Glomerular endothelial cell (primary cell): ENCODE data around the gene MZT2A. TPM values are rescaled to one million over a fixed set of nuclear protein-coding genes. Genes with fewer than 3 reads are reported as not detected.
"Not testable (repeated sequence)": the region's sequence is repeated elsewhere in the genome, so short reads cannot be mapped to it uniquely, and the experiment has no call there.

Experiments used
- DNase-seq: peaks from one replicate; pipeline ENCODE4 v3.0.0-alpha.2; 2011; ENCODE audit warnings: low read depth, low spot score; ENCODE audit errors: extremely low read depth
- total RNA-seq: library from RNA; depleted of rRNA; stranded (reverse); fragments of >200 nt; gene quantifications from 2 replicates; pipeline ENCODE4 v1.2.3, GENCODE V29; 2015

Gene MZT2A
- total RNA-seq, 1 donor from 2014 or later: 173 TPM

DNA sequence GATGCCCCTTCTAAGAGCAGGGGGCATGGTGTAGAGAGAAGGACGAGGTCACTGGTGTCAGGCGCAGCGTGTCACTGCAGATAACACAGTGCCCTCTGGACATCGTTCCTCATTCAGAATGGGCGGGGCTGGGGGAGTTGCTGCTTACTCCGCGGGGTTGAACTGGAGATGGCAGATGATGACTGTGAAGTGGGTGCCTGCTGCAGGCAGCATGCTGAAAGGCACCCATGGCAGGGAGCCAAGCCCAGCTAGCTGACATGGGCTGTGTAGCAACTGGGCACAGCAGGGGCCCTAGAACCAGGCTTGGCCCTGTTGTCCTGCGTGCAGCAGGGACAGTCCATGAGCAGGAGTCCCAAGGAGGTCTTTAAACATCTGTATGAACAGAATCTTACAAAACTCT is 20.6 kb downstream of the MZT2A start:
- DNase-seq: not testable (repeated sequence)

DNA sequence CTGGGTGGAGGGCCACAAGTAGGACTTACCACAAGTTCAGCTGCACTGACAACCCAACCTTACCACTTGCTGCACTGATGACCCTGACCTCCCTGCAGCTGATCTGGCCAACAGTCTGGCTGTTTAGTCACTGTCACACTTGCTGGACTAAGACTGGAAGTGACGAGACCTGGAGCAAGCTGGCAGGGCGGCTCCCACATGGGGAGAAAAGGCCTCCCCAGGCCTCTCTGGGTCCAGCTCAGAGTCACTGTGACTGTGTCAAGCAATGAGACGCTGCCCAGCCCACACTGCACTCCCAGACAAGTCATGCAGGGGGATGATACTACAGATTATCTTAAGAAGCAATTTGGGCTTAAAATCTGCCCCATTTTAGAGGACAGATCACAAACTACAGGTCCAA is 21.3 kb downstream of the MZT2A start:
- DNase-seq: not testable (repeated sequence)

DNA sequence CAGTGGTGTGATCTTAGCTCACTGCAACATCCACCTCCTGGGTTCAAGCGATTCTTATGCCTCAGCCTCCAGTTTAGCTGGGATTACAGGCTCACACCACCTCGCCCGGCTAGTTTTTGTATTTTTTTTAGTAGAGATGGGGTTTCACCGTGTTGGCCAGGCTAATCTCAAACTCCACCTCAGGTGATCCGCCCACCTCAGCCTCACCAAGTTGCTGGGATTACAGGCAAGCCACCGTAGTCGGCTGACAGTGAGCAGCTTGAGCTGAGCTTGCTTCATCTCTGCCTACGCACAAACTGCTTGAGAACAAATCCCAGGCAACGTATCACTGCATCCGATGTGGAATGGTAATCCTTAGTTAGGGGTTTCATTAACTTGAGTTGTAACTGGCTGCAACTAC is 24.5 kb downstream of the MZT2A start:
- not testable (repeated sequence) for DNase-seq

DNA sequence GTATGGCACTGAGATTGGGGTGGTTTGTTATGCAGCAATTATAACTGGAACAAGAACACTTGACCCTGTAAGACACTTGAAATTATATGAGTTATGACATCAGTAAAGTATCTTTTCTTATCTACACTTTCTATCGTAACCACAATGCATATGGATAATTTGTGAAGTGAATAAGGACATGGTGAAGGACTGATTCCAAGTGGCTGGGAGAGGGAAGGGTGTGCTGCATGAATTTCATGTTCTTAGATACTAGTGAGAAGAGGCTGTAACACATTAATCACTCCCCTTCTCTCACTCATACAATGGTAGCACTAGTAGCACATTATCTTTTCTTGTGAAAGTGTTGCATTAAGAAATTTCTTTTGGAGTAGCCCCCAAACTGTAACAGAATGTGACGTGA is 37.3 kb downstream of the MZT2A start:
- DNase-seq: not testable (repeated sequence)

DNA sequence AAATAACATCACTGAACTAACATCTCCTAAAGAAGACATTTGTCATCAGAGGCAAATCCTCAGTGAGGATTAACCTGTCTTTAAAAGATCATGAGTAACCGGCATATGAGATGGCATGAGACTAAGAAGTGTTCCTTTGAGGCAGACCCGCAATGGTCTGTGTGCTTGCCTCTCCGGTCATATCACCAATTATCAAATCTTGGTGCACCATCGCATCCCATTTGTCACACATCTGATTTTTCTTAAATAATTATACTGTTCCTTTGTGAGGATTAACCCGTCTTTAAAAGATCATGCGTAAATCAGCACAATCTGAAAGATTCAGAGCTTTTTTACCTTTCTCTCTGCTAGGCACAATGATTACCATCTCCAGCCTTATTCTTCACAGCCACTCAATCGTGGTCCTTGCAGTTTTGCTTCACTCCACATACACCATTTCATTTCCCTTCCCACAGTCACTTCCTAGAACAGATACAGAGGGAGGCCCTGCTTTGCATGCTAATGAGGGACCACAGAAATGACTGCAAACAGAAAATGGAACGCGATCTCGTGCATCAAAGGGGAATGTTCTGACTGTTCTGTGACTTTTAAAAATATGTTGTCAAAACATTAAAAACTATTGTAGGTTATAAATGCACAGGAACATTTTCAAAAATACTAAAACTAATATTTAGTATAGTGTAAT is 40.8 kb downstream of the MZT2A start:
- not testable (repeated sequence) for DNase-seq

DNA sequence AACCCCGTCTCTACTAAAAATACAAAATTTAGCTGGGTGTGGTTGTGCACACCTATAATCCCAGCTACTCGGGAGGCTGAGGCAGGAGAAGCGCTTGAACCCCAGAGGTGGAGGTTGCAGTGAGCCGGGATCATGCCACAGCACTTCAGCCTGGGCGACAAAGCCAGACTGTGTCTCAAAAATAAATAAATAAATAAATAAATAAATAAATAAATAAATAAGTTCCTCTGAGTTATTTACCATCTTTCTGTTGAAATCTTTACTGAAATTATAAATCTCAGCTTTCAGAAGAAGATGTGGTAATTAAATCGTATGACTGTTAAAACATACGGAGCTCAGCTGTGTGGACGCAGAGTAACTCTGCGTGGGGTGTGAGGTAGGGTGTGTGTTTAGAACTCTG is 44.2 kb downstream of the MZT2A start:
- not testable (repeated sequence) for DNase-seq

DNA sequence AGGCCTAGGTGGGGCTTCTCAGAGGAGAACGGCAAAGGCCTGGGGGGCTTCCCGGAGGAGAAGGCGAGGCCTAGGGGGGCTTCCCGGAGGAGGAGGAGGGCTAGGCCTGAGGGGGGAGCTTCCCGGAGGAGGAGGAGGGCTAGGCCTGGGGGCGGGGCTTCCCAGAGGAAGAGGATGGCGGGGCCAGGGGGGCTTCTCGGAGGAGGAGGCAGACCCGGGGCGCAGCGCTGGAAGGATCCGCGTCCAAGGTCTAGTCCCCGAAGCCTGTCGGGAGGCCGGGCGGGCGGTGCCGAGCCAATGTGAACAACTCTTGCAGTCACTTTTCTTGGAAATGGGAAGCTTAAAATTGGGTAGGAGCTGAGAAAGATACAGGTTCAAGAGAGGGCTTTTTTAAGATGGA is 46.3 kb downstream of the MZT2A start:
- DNase-seq: no peak

DNA sequence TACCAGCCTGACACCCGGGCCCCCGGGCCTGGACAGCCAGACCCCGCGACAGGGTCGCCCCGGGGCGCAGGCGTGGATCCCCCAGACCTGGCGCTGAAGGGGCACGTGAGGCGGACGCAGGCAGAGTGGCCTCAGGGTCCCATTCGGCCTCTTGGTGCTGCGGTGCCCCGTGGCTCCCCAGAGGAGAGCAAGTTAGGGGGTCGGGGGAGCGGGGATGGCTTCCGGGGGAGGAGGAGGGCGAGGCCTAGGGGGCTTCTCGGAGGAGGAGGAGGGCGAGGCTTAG is 46.7 kb downstream of the MZT2A start:
- DNase-seq: not testable (repeated sequence)

DNA sequence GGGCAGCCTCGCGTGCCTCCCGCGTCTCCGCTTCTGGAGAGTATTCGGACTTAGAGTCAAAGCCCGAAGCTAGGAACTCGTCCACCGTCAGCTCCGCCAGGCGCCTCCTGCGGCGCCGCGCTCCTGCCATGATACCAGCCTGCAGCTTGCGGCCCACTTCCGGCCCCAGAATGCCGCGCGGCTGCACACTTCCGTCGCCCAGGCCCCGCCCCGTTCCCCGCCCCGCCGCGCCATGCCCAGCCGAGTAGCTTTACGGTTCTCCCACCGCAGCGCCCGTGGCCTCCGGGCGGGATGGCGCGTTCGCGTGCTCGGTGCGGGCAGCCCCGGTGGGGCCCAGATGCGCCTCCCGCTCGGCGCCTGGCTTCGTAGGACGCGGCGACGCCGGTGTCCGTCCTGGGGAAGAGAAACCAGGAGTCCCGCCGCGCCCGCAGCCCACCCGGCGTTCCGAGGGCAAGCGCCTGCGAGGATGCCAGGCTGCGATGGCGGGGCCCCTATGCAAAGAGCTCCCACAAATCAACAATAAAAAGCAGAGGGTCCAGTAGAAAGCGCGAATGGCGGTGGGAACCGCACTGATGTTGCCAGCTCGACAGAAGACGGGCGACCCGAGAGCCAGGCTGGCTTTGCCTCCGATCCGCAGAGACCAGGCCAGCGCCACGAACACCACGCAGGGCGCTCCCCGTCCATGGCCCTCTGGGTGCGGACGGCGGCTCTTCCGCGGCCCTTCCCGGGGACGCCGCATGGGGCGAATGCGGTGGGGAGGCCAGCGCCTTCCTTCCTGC is 47.3 kb downstream of the MZT2A start:
- not testable (repeated sequence) for DNase-seq

DNA sequence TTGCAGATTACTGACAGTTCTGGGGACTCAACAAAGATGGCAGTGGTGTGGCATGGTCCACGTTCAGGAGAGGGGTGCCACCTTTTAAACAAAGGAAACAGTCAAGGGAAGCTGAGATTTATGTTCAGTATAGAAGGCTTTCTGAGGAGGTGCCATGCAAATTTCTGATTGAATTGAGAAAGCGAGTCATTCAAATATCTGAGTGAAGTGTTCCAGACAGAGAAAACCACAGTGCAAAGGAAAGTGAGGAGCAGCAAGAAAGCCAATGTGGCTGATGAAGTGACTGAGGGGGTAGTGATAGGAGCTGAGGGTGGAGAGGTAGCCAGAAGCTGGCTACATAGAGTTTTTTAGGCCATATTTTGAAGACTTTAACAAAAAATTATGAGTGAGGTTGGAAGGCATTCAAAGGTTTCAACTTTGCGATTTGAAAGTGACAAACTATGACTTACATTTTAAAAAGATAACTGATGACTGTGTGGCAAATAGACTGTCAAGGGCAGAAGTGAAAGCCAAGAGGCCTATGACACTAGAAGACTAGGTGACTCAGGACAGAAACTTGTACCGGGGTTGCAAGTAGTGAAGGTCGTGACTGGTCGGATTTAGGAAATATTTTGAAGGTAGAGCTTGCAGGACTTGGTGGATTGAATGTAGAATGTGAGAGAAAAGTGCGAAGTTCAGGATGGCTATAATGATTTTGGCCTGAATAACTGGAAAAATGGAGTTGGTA is 51.3 kb downstream of the MZT2A start:
- DNase-seq: not testable (repeated sequence)

Other genes with a start within 250 kb of the MZT2A start
- gene RAB6D, start 128.2 kb downstream of the MZT2A start, total RNA-seq: not detected in 2 replicates
- gene TUBA3D, start 16.3 kb downstream of the MZT2A start, total RNA-seq: not detected in 2 replicates
- gene CCDC74A, start 35.5 kb upstream of the MZT2A start, total RNA-seq: 19.8 and 27.8 TPM in 2 replicates